Activated CD8-positive, alpha-beta memory T cell treated with anti-CD3 and anti-CD28 coated beads for 1 hour (primary cell): ENCODE measurements around the gene FAM120A.
"Not testable (repeated sequence)": the region's sequence is repeated elsewhere in the genome, so short reads cannot be mapped to it uniquely, and the experiment has no call there.

Experiments
- DNase-seq, 2 donors: peaks; one replicate each; pipeline ENCODE4 v3.0.0-alpha.2; 2020; ENCODE audit warnings: low read depth in 1 of 2; ENCODE audit errors: extremely low read depth in 1 of 2

FAM120A gene

GRCh38 chr9:93505541-93506132 lies 54.2 kb downstream of the FAM120A start:
- no peak for DNase-seq

- no peak for DNase-seq
Observed at GRCh38 chr9:93507768-93508167, 56.3 kb downstream of the FAM120A start.

- no peak for DNase-seq
Observed at GRCh38 chr9:93508207-93508606, 56.7 kb downstream of the FAM120A start.

- DNase-seq = no peak
Observed at GRCh38 chr9:93509084-93509483, 57.6 kb downstream of the FAM120A start.

GRCh38 chr9:93510041-93510440 lies 58.6 kb downstream of the FAM120A start:
- DNase-seq = no peak

- DNase-seq = not testable (repeated sequence)
Observed at GRCh38 chr9:93511228-93511627, 59.7 kb downstream of the FAM120A start.

GRCh38 chr9:93512170-93512812 lies 60.8 kb downstream of the FAM120A start:
- DNase-seq = not testable (repeated sequence)

DNA sequence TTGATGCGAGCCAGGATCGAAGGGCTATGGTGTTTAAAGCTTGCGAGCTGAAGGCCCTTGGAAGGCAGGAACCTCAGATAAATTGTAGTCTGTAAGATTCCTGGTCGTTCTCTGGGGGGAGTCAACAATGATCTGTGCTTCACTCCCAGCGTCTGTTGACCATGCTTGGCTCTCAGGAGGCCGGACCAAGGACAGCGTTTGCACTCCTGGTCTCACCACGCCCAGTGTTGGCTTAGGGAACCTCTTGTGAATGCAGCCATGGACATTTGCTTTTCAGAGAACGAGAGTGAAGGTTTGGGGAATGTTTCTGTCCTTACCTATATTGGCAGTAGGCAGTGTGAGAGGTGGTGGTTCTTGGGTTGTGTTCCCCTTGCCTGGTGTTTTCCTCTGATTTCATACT lies 62.1 kb downstream of the FAM120A start:
- DNase-seq = no peak

GRCh38 chr9:93517331-93517730 lies 65.8 kb downstream of the FAM120A start:
- DNase-seq = no peak

DNA sequence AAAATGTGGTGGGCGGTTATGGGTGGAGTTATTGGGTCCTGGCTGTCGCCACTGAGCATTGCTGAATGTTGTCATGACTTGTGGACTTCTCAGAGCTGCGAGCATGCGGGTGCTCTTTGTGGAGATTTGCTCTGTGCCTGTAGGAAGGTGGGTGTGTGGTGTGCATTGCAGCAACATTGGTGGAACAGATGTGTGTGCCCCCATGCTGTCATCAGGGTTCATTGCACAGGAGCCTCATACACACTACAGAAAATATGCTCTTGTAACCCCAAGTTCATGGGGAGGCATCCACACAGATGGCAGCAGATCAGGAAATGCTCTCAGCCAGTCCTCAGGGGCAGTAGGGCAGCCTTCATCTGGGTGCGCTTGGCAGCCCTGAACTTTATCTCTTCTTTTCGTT lies 69.0 kb downstream of the FAM120A start:
- DNase-seq = no peak

GRCh38 chr9:93522736-93523135 lies 71.3 kb downstream of the FAM120A start:
- no peak for DNase-seq

- DNase-seq = no peak
Observed at GRCh38 chr9:93523518-93524144, 72.1 kb downstream of the FAM120A start.

- no peak for DNase-seq
Observed at GRCh38 chr9:93525476-93525875, 74.0 kb downstream of the FAM120A start.

GRCh38 chr9:93531374-93531773 lies 79.9 kb downstream of the FAM120A start:
- no peak for DNase-seq

DNA sequence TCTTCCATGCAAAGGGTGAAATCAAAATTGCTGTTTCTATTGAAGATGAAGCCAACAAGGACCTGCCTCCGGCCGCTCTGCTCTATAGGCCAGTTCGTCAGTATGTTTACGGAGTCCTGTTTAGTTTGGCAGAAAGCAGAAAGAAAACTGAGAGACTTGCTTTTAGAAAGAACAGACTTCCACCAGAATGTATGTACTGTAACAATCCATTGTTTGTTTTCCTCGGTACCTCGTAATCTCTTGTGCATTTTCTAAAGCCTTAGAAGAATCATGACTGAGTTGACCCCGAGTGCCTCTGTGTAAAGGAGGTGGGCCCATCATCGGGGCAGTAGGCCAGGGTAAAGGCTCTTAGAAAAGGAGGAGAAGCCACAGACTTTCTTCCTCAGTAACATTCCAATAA lies 80.7 kb downstream of the FAM120A start:
- DNase-seq = no peak

- DNase-seq = no peak
Observed at GRCh38 chr9:93533863-93534262, 82.4 kb downstream of the FAM120A start.

DNA sequence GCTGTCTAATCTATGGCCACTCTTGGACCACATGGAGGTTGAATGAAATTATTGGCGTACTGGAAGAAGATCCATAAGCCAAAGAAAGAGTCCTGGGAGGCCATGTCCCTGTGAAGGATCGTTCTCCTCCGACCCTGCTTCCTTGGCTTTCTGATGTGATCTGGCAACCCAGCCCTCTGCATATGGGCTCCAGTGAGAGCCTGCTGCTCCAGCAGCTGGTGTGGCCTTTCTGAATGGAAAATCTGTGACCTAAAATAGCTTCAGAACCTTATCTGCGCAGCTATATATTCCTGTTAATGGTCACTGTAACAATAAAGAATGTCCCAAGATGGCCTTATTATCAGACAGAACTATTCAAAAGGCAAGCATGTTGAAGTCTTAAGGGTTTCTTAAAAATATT lies 84.7 kb downstream of the FAM120A start:
- no peak for DNase-seq

DNA sequence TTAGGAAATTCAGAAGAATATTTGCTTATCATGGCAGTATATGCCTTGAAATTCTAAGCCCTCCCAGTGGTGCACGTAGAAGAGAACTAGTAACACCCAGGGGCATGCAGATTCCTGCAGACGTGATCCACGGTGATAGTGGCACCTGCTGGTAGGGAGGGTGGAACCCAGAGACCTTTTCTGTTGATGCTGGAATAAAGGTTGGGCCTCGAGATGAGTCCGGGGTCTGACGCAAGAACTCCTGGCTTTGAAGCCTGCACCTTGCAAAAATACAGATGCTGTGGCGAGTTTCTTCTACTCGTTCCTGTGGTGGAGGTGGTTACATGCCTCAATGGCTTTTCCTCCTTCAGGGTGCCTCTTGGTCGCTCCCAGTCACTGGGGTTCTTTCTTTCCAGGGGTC lies 85.4 kb downstream of the FAM120A start:
- DNase-seq = no peak

DNA sequence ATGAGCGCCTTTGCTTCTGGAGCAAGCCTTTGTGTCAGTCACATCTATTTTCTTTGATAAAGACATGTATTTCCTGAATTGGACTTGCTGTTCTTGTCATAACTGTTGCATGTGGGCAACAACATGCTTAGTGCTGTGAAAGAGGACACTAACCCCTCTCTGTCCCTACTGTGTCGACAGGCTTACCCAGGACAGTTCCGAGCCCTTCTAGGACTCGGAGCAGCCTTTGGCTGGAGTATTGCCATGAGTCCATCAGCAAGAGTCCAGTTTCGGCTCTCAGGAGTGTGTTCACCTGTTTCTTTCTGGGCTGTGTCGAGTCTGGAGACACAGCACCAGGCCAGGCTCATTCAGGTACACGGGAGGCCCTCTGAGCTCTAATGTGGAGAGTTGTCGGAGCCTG lies 88.8 kb downstream of the FAM120A start:
- no peak for DNase-seq

DNA sequence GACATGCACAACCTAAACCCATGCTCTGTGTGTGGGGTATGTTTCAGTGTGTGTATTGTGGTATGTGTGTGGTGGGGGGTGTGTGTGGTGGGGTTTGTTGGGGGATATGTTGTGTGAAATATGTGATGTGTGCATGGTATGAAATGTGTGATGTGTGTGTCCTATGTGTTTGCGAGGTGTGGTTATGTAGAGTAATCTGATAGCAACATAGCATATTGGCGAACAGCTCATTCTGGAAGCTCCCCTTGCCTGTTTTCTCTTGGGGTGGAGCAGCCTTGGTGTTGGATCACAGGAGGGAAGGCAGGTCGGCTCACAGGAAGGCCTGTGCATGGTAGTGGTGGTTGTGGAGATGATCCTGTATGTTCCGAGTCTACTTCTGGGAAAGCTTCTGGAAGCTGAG lies 89.5 kb downstream of the FAM120A start:
- DNase-seq = no peak

- DNase-seq = no peak
Observed at GRCh38 chr9:93541581-93542349, 90.3 kb downstream of the FAM120A start.

GRCh38 chr9:93543117-93543516 lies 91.6 kb downstream of the FAM120A start:
- DNase-seq = no peak
